WTC11 (cell line): Measurements from ENCODE around the gene FOXC2. TPM values are rescaled to one million over a fixed set of nuclear protein-coding genes. Genes with fewer than 3 reads are reported as not detected.

Experiments used
- ATAC-seq: fragments of 200-7000 bp; cut with Tn5 transposase; 2 replicates; pipeline ENCODE4 v1.10.0; 2021; ENCODE audit warnings: mild to moderate bottlenecking, moderate library complexity
- CTCF ChIA-PET: fragments of 300-600 bp; sonication (Branson Sonifier 250); formaldehyde crosslinking; loops from one replicate; lab custom pipeline; 2021; ENCODE audit warnings: antibody characterized with exemption; lab: Charles Lee
- POLR2A ChIA-PET: fragments of 350-600 bp; sonication (Branson Sonifier 250); formaldehyde crosslinking; loops from one replicate; lab custom pipeline; 2021; ENCODE audit warnings: antibody characterized with exemption; lab: Charles Lee
- DNase-seq: peaks from one replicate; pipeline ENCODE4 v3.0.0; 2021; ENCODE audit warnings: low spot score
- H3K27ac Mint-ChIP-seq: 2 replicates; pipeline ENCODE4 v1.8.0; 2021; ENCODE audit warnings: mixed read lengths
- H3K27me3 Mint-ChIP-seq: 2 replicates; pipeline ENCODE4 v1.8.0; 2021; ENCODE audit warnings: low read depth, mild to moderate bottlenecking, moderate library complexity, mixed read lengths
- H3K36me3 Mint-ChIP-seq: 2 replicates; pipeline ENCODE4 v1.8.0; 2021; ENCODE audit warnings: mixed read lengths
- H3K4me1 Mint-ChIP-seq: 2 replicates; pipeline ENCODE4 v1.8.0; 2022; ENCODE audit warnings: mixed read lengths
- H3K4me3 Mint-ChIP-seq: 2 replicates; pipeline ENCODE4 v1.8.0; 2021; ENCODE audit warnings: mild to moderate bottlenecking, moderate library complexity, mixed read lengths
- H3K9me3 Mint-ChIP-seq: 2 replicates; pipeline ENCODE4 v1.8.0; 2021; ENCODE audit warnings: mixed read lengths
- ATF1 ChIP-seq: sonication (generic); formaldehyde crosslinking; IDR thresholded peaks from 2 replicates; pipeline ENCODE4 v1.8.1; 2023; ENCODE audit warnings: mild to moderate bottlenecking, moderate library complexity, missing genetic modification reagents
- ATF2 ChIP-seq: sonication (generic); formaldehyde crosslinking; IDR thresholded peaks from 2 replicates; pipeline ENCODE4 v1.8.1; 2022; ENCODE audit warnings: low read depth, missing genetic modification reagents, borderline replicate concordance
- CREM ChIP-seq: sonication (generic); formaldehyde crosslinking; IDR thresholded peaks from 2 replicates; pipeline ENCODE4 v1.8.1; 2022; ENCODE audit warnings: mild to moderate bottlenecking, missing genetic modification reagents, moderate library complexity
- E2F1 ChIP-seq: sonication (generic); formaldehyde crosslinking; IDR thresholded peaks from 2 replicates; pipeline ENCODE4 v1.8.0; 2022; ENCODE audit warnings: mild to moderate bottlenecking, missing genetic modification reagents
- E2F4 ChIP-seq: sonication (generic); formaldehyde crosslinking; IDR thresholded peaks from 2 replicates; pipeline ENCODE4 v1.8.1; 2022; ENCODE audit warnings: low read depth, mild to moderate bottlenecking, moderate library complexity, missing genetic modification reagents, borderline replicate concordance
- ELF4 ChIP-seq: sonication (generic); formaldehyde crosslinking; IDR thresholded peaks from 2 replicates; pipeline ENCODE4 v1.8.1; 2022; ENCODE audit warnings: low read depth, mild to moderate bottlenecking, moderate library complexity, missing genetic modification reagents
- ESRRA ChIP-seq: sonication (generic); formaldehyde crosslinking; IDR thresholded peaks from 2 replicates; pipeline ENCODE4 v1.8.1; 2022; ENCODE audit warnings: mild to moderate bottlenecking, missing genetic modification reagents, borderline replicate concordance
- FOXJ3 ChIP-seq: sonication (generic); formaldehyde crosslinking; IDR thresholded peaks from 2 replicates; pipeline ENCODE4 v1.9.0; 2021; ENCODE audit warnings: missing genetic modification reagents, mild to moderate bottlenecking, borderline replicate concordance
- FOXP4 ChIP-seq: sonication (generic); formaldehyde crosslinking; IDR thresholded peaks from 2 replicates; pipeline ENCODE4 v1.8.0; 2022; ENCODE audit warnings: mild to moderate bottlenecking, missing genetic modification reagents
- KAT7 ChIP-seq: sonication (generic); formaldehyde crosslinking; IDR thresholded peaks from 2 replicates; pipeline ENCODE4 v1.8.1; 2023; ENCODE audit warnings: missing genetic modification reagents, mild to moderate bottlenecking, borderline replicate concordance
- MXD4 ChIP-seq: fragments of 250-450 bp; sonication (Bioruptor Pico); IDR thresholded peaks from 2 replicates; pipeline ENCODE4 v1.8.0; 2021; ENCODE audit warnings: mild to moderate bottlenecking, moderate library complexity, borderline replicate concordance
- MYBL2 ChIP-seq: sonication (generic); formaldehyde crosslinking; IDR thresholded peaks from 2 replicates; pipeline ENCODE4 v1.8.1; 2023; ENCODE audit warnings: mild to moderate bottlenecking, moderate library complexity, missing genetic modification reagents
- NFATC4 ChIP-seq: fragments of 250-450 bp; sonication (Bioruptor Pico); IDR thresholded peaks from 2 replicates; pipeline ENCODE4 v1.9.0; 2021; ENCODE audit warnings: mild to moderate bottlenecking
- NR3C1 ChIP-seq: sonication (generic); formaldehyde crosslinking; conservative IDR thresholded peaks from 2 replicates; pipeline ENCODE4 v1.8.1; 2023; ENCODE audit warnings: low read depth, mild to moderate bottlenecking, missing genetic modification reagents
- RELA ChIP-seq: sonication (generic); formaldehyde crosslinking; IDR thresholded peaks from 2 replicates; pipeline ENCODE4 v1.8.1; 2022; ENCODE audit warnings: missing genetic modification reagents, mild to moderate bottlenecking, borderline replicate concordance
- SMAD3 ChIP-seq: sonication (generic); formaldehyde crosslinking; IDR thresholded peaks from 2 replicates; pipeline ENCODE4 v1.8.0; 2022; ENCODE audit warnings: missing genetic modification reagents, mild to moderate bottlenecking, borderline replicate concordance
- SMAD4 ChIP-seq: sonication (generic); formaldehyde crosslinking; IDR thresholded peaks from 2 replicates; pipeline ENCODE4 v1.8.0; 2022; ENCODE audit warnings: mild to moderate bottlenecking, missing genetic modification reagents
- SOX15 ChIP-seq: fragments of 250-450 bp; sonication (Bioruptor Pico); IDR thresholded peaks from 2 replicates; pipeline ENCODE4 v1.9.0; 2021; ENCODE audit warnings: mild to moderate bottlenecking
- ZNF121 ChIP-seq: sonication (generic); formaldehyde crosslinking; IDR thresholded peaks from 2 replicates; pipeline ENCODE4 v1.8.0; 2023; ENCODE audit warnings: missing genetic modification reagents
- ZNF219 ChIP-seq: sonication (generic); formaldehyde crosslinking; IDR thresholded peaks from 2 replicates; pipeline ENCODE4 v1.8.0; 2023; ENCODE audit warnings: missing genetic modification reagents, mild to moderate bottlenecking, borderline replicate concordance
- ZNF232 ChIP-seq: sonication (generic); formaldehyde crosslinking; IDR thresholded peaks from 2 replicates; pipeline ENCODE4 v1.8.0; 2022; ENCODE audit warnings: mild to moderate bottlenecking, missing genetic modification reagents
- ZNF396 ChIP-seq: fragments of 250-450 bp; sonication (Bioruptor Pico); IDR thresholded peaks from 2 replicates; pipeline ENCODE4 v1.8.0; 2021; ENCODE audit warnings: mild to moderate bottlenecking, moderate library complexity, borderline replicate concordance
- ZNF425 ChIP-seq: fragments of 250-450 bp; sonication (Bioruptor Pico); conservative IDR thresholded peaks from 2 replicates; pipeline ENCODE4 v1.9.0; 2021; ENCODE audit warnings: mild to moderate bottlenecking
- ZSCAN18 ChIP-seq: fragments of 250-450 bp; sonication (Bioruptor Pico); IDR thresholded peaks from 2 replicates; pipeline ENCODE4 v2.1.2; 2022; ENCODE audit warnings: mild to moderate bottlenecking, moderate library complexity
- total RNA-seq: library from RNA; stranded (reverse); gene quantifications from 3 replicates; pipeline ENCODE4 v1.2.3, GENCODE V29; 2021

FOXC2 gene
- total RNA-seq, 1 experiment from 2014 or later, result 0.28 TPM

GRCh38 chr16:86602521-86602920, 35.9 kb downstream of the FOXC2 start:
- Mint-ChIP-seq H3K9me3 (peaks cover 19% of the 10 kb centered on the region), H3K4me1 (no peaks in the 10 kb centered on the region), H3K27ac (no peak overlapping the region), H3K4me3 (no peak overlapping the region), H3K27me3 (peaks cover 4% of the 10 kb centered on the region; the same call in 1 of the 2 replicates), H3K36me3 (no peaks in the 10 kb centered on the region)
- DNase-seq (no peak), ATAC-seq (no peak)
- TF ChIP-seq ESRRA (CRISPR knock-in tag) (no peak), E2F1 (CRISPR knock-in tag) (no peak), SMAD4 (CRISPR knock-in tag) (no peak), ZSCAN18 (CRISPR knock-in tag) (no peak), E2F4 (CRISPR knock-in tag) (no peak), MYBL2 (no peak), ZNF232 (CRISPR knock-in tag) (no peak), KAT7 (CRISPR knock-in tag) (no peak), NFATC4 (CRISPR knock-in tag) (no peak), SOX15 (CRISPR knock-in tag) (no peak), NR3C1 (CRISPR knock-in tag) (no peak), ATF2 (CRISPR knock-in tag) (no peak)
- POLR2A ChIA-PET, result no interaction called here
- CTCF ChIA-PET, result interaction anchor here (1.1 kb wide), 1 partner anchor 159 kb away, joined by 4 read pairs; no protein-coding TSS in a partner anchor

GRCh38 chr16:86604436-86605193, 38.0 kb downstream of the FOXC2 start:
- ChIA-PET POLR2A (no interaction called here), CTCF (interaction anchor here (0.6 to 1.0 kb wide), 2 partner anchors 28 to 29 kb away, joined by 3 read pairs; no protein-coding TSS in a partner anchor)
- H3K4me1 Mint-ChIP-seq, result no peaks in the 10 kb centered on the region
- TF ChIP-seq ZNF396 (CRISPR knock-in tag), result no peak
- no peak for TF ChIP-seq ZNF219 (CRISPR knock-in tag)
- no peak for TF ChIP-seq ATF1 (CRISPR knock-in tag)
- no peak for TF ChIP-seq KAT7 (CRISPR knock-in tag)
- no peak for TF ChIP-seq ZNF121 (CRISPR knock-in tag)
- no peak for TF ChIP-seq ELF4
- TF ChIP-seq ZNF425 (CRISPR knock-in tag), result no peak
- TF ChIP-seq SMAD3 (CRISPR knock-in tag), result no peak
- TF ChIP-seq FOXJ3 (CRISPR knock-in tag), result no peak
- TF ChIP-seq RELA, result no peak
- TF ChIP-seq E2F4 (CRISPR knock-in tag), result no peak
- no peak for TF ChIP-seq ZNF232 (CRISPR knock-in tag)
- no peak for TF ChIP-seq MXD4 (CRISPR knock-in tag)
- no peak for TF ChIP-seq FOXP4
- TF ChIP-seq CREM (CRISPR knock-in tag), result no peak
- no peak overlapping the region for H3K27ac Mint-ChIP-seq
- H3K9me3 Mint-ChIP-seq, result peaks cover 16% of the 10 kb centered on the region
- H3K27me3 Mint-ChIP-seq, result peaks cover 4% of the 10 kb centered on the region; the same call in 1 of the 2 replicates
- no peaks in the 10 kb centered on the region for H3K36me3 Mint-ChIP-seq
- H3K4me3 Mint-ChIP-seq, result no peak overlapping the region
- no peak for ATAC-seq
- DNase-seq, result no peak
